UCSD-AML1 (cell line): ENCODE results near the gene CNTRL.
"Not testable (repeated sequence)": the region's sequence is repeated elsewhere in the genome, so short reads cannot be mapped to it uniquely, and the experiment has no call there.

ENCODE experiments used
- DNase-seq: peaks from one replicate; lab custom pipeline; 2025; ENCODE audit not compliant: unreplicated experiment; lab: John Stamatoyannopoulos, UW

Gene CNTRL

DNA sequence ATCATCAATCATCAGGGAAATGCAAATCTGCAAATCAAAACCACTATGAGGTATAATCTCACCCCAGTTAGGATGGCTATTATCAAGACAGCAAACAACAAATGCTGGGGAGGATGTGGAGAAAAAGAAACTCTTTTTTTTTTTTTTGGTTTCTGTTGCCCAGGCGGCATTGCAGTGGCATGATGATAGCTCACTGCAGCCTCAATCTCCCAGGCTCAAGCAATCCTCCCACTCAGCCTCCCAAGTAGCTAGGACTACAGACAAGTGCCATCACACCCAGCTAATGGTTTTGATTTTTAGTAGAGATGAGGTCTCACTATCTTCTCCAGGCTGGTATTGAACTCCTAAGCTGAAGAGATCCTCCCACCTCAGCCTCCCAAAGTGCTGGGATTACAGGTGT is 5.4 kb upstream of the CNTRL start:
- no peak for DNase-seq

GRCh38 chr9:121071370-121071755 is 3.4 kb upstream of the CNTRL start:
- no peak for DNase-seq

GRCh38 chr9:121071756-121072421 is 2.9 kb upstream of the CNTRL start:
- DNase-seq: peak; percentile 39

- DNase-seq: peak; percentile 21
Observed at GRCh38 chr9:121073038-121073437, 1.7 kb upstream of the CNTRL start.

DNA sequence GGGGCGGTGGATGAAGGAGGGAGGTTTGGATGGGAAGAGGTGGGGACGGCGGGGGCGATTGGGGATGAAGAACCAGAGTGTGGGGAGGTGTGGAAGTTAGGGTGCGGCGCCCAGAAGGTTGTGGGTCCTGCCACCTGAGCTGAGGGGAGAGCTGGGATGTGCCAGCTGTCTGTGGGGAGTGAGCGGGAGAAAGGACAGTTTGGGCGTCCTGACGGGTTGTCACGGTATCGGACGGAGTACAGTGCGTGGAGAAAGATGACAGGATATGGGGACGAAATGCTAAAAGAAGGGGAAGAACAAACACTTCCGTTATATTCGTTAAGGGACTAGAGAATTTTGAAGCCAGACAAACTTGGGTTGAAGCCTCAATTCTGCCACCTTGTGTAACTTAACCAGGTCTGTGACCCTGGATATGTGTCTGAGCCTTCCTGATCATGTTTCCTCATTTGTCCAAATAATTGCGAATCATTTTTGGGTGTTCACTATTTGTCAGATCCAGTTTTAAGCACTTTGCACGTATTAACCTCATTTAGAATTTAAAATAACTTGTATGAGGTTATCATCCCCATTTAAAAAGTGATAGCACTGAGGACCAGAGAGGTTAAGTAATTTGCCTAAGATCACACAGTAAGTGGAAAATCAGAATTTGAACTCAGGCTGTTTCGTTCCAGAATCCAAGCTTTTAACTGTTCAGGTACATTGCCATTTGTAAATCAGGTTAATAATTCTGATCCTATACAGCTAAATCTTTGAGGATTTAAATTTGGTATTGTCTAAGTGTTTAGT is 689 bp downstream of the CNTRL start:
- no peak for DNase-seq

DNA sequence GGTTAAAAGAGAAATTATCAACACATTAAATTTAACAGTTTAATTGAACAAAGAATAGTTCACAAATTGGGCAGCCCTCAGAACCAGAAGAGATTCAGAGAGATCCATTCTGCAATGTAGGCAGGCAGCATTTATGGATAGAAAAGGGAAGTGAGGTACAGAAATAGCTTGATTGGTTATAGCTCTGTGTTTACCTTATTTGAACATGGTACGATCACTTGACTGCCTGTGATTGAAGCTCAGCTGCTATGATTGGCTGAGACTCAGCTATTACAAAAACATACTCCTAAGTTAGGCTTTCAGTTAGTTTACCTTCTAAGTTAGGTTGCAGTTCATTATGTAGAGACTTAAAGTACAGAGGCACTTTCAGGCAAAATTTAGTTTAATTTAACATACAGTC is 7.3 kb downstream of the CNTRL start:
- no peak for DNase-seq

DNA sequence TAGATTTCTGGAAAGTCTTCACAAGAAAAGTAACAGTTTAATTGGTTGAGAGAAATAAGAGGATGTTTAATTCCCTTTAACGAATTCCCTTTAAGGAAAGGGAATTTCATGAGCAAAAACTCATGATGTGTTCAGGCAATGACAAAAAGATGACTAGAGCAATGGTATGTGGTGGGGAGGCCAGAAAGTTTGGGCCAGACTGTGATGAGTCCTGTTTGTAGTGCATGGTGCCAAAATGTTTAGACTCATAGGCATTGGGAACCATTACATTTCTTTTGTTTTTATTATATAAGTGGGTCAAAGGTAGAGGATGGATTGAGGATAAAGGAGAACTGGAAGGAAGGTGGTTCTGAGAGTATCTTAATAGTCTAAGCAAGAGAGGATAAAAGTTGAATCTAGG is 10.9 kb downstream of the CNTRL start:
- DNase-seq: no peak

GRCh38 chr9:121088576-121088975 is 13.8 kb downstream of the CNTRL start:
- DNase-seq: no peak

- DNase-seq: not testable (repeated sequence)
Observed at GRCh38 chr9:121090743-121091142, 16.0 kb downstream of the CNTRL start.

DNA sequence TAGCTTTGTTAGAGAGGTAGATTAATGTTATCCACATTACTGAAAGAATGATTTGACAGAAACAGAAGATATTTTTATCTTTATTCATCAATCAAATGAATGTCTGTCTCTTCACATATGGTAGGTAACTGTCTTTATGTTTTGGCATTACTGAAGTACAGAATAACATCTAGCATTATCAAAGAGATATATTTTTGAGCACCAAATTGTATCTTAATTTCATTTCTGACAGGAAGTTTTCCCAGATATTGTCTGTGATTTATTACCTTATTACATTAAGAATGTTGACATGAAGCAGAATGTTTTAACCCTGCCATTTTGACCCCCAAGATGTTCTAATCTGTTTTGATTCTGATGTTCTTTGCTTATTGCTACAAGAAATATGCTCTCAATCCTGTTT is 20.3 kb downstream of the CNTRL start:
- no peak for DNase-seq

DNA sequence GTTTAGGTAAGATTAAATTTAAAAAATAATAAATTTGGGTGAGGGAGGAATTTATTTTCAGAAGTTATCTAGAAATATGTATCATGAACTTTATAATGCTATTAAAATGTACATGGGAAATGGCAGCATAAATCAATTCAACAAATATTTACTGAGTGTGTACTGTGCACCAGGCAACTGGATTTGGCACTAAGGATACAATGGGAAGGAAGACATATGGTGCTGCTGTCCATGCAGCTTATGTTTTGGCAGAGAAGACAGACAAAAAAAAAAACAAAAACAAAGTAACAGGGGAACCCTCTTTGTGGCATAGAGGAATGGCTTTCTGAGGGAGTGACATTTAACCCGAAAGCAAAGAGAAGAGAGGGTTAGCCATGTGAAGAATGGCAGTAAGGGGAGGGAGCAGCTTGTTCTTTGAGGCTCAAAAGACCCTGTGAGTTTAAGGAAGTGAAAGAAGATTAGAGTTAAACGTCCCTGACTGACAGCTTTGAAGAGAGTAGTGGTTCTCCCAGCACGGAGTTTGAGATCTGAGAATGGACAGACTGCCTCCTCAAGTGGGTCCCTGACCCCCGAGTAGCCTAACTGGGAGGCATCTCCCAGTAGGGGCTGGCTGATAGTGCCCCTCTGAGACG is 23.9 kb downstream of the CNTRL start:
- no peak for DNase-seq

DNA sequence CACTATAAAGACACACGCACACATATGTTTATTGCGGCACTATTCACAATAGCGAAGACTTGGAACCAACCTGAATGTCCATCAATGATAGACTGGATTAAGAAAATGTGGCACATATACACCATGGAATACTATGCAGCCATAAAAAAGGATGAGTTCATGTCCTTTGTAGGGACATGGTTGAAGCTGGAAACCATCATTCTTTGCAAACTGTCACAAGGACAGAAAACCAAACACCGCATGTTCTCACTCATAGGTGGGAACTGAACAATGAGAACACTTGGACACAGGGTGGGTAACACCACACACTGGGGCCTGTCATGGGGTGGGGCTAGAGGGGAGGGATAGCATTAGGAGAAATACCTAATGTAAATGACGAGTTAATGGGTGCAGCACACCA is 29.3 kb downstream of the CNTRL start:
- DNase-seq: not testable (repeated sequence)

- DNase-seq: no peak
Observed at GRCh38 chr9:121105531-121105930, 30.8 kb downstream of the CNTRL start.

- no peak for DNase-seq
Observed at GRCh38 chr9:121107029-121107428, 32.3 kb downstream of the CNTRL start.

DNA sequence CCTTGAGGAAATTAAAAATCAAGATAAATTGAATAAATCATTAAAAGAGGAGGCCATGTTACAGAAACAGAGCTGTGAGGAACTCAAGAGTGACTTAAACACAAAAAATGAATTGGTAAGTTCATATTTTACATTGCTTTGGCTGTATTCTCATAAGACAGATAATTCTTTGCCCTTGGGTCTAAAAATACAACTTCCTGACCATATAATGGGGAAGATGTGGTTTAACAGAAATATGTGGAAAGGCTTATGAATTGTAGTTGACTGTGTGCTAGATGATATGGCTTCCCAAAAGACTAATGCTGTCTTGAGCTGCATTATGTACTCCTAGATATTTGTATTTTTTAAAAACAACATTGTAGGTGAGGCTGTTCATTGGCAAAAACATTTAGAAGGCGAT is 33.1 kb downstream of the CNTRL start:
- DNase-seq: no peak

GRCh38 chr9:121115466-121115865 is 40.7 kb downstream of the CNTRL start:
- DNase-seq: no peak

GRCh38 chr9:121118266-121118665 is 43.5 kb downstream of the CNTRL start:
- no peak for DNase-seq

GRCh38 chr9:121120386-121120785 is 45.6 kb downstream of the CNTRL start:
- no peak for DNase-seq

DNA sequence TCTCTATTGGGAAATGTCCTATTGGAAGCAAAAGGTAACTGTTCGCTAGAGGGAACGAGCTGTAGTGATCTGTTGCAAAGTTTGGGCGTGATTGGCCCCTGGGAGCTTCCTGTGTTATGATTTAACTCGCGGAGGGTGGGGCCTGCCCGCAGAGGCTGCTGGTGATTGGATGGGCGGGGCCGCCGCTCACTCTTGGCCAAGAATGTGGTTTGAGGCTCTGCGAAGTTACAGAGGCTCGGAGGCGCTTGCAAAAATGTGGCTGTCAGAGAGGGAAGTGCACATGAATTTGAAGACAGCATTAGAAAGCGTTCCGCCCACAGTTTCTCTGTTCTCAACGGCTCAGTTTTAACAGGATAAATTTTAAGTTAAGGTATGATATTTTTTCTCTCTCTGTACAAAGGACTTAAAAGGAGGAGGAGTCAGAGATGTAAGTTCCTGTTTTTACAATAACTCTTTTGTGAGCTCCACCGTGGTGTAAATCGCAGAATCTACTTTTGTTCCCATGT is 46.9 kb downstream of the CNTRL start:
- peak; percentile 92 for DNase-seq

GRCh38 chr9:121122246-121123032 is 47.7 kb downstream of the CNTRL start:
- DNase-seq: no peak

DNA sequence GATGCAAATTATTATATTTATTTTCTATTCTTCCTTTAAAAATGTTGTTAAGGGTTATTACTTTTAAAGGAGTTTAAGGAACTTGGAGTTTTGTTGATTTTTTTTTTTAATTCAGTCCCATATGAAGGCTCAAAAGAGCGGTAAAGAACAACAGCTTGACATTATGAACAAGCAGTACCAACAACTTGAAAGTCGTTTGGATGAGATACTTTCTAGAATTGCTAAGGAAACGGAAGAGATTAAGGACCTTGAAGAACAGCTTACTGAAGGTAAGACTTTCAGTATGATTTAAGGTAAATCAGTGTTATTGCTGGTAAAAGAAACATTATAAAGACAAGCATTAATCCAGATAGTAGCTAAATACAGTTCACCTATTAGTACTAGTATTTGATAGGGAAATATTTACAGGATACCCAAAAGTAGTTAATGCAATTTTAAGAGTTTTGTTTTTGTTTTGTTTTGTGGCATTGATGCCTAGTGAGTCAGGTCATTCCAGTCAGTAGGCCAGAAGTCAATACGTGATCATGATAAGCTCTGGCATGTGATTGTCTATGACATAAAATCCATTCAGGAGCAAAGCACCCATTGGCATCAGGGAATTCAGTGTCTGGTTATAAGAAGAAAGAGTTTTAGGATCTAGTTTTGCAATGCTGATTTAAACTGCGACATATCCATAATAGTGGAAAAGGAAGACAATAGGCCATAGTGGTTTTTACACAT is 49.2 kb downstream of the CNTRL start:
- no peak for DNase-seq
